ENCODE results near the gene CDH13. TPM values are rescaled to one million over a fixed set of nuclear protein-coding genes. Genes with fewer than 3 reads are reported as not detected.

Gene CDH13
- total RNA-seq, 2 donors from 2014 or later, result 2.9 TPM; not detected in 1

DNA sequence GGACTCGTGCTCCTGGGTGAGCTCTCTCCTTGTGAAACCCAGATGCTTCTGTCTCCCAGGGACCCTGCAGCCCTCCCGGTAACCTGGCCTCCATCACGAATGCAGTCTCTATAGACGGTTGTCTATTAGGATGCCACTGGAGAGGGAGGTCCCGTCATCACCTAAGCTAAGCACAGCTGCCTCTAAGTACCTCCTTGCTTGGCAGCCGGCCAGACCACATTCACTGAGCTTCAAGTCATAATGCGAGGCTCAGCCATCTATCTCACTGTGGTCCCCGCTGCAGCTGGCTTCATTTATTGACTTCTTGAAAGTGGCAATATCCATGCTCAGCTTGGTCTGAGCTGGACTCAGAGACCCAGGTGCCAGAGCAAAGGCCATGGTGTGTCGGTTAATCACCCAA lies 1106.5 kb downstream of the CDH13 start:
- ATAC-seq, result no peak
- WGBS, 2 donors, result 41 to 48% methylated on average over 3 to 9 of the region's 9 CpGs
- intact Hi-C loops (cut with DNase I), result no loop called here

GRCh38 chr16:83734136-83734535 lies 1107.4 kb downstream of the CDH13 start:
- Histone ChIP-seq H3K4me3 (no peak overlapping the region), H3K9me3 (no peaks in the 10 kb centered on the region), H3K27ac (no peak overlapping the region), H3K4me1 (no peaks in the 10 kb centered on the region), H3K36me3 (replicated peaks in 1 of 2; ENCODE audit: insufficient read depth in 1 of 2, low read depth in 2 of 2) (no peaks in the 10 kb centered on the region), H3K27me3 (no peaks in the 10 kb centered on the region)
- no peak for TF ChIP-seq POLR2A (IDR thresholded peaks at IDR 0.05)
- TF ChIP-seq CTCF (IDR thresholded peaks at IDR 0.05), result no peak
- ATAC-seq (no peak), DNase-seq (no peak)
- 69 to 80% methylated on average over 5 of the region's 5 CpGs for WGBS, 2 donors
- intact Hi-C loops (cut with DNase I), result no loop called here

More for the DNA sequence above, 1106.5 kb downstream of the CDH13 start:
- no peaks in the 10 kb centered on the region for H3K27me3 ChIP-seq
- no peak for TF ChIP-seq CTCF (IDR thresholded peaks at IDR 0.05)
- TF ChIP-seq POLR2A (IDR thresholded peaks at IDR 0.05), result no peak
- H3K9me3 ChIP-seq, result no peaks in the 10 kb centered on the region
- H3K27ac ChIP-seq, result no peak overlapping the region
- no peak overlapping the region for H3K4me3 ChIP-seq
- peak in 2 of 4 donors; percentile 12 to 18 for DNase-seq
- no peaks in the 10 kb centered on the region for H3K4me1 ChIP-seq
- no peaks in the 10 kb centered on the region for H3K36me3 ChIP-seq (replicated peaks in 1 of 2; ENCODE audit: insufficient read depth in 1 of 2, low read depth in 2 of 2)

GRCh38 chr16:83737729-83738354 lies 1111.1 kb downstream of the CDH13 start:
- intact Hi-C loops (cut with DNase I), result no loop called here
- ATAC-seq, result no peak
- Histone ChIP-seq H3K27me3 (no peaks in the 10 kb centered on the region), H3K4me1 (no peaks in the 10 kb centered on the region), H3K36me3 (replicated peaks in 1 of 2; ENCODE audit: insufficient read depth in 1 of 2, low read depth in 2 of 2) (no peaks in the 10 kb centered on the region), H3K27ac (no peak overlapping the region), H3K4me3 (no peak overlapping the region), H3K9me3 (no peaks in the 10 kb centered on the region)
- DNase-seq, result no peak
- TF ChIP-seq POLR2A (IDR thresholded peaks at IDR 0.05) (no peak), CTCF (IDR thresholded peaks at IDR 0.05) (no peak)
- 60 to 61% methylated on average over 11 of the region's 11 CpGs for WGBS, 2 donors

DNA sequence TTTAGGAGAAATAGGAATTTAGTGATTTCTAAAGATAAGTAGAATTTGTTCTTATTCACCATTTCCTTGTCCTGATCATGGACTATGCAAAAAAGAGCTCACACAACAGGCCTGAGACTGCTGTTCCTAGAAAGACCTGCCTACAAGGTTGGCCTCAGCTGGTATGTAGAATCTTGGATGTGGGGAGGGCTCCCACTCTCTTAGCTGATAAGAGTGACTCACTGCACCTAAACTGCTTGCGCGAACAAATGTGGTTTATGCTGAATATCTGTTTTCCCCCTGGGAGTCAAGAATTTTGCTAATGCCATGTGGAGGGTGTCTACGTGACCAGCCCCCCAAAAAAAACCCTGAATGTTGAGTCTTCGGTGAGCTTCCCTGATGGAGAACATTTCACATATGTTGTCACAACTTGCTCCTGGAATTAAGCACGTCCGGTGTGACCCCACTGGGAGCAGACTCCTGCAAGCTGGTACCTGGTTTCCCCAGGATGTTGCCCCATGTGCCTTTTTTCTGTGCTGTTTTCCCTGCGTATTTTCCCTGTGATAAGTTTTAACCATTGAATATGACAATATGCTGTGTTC lies 1112.2 kb downstream of the CDH13 start:
- intact Hi-C loops (cut with DNase I), result no loop called here
- Histone ChIP-seq H3K9me3 (no peaks in the 10 kb centered on the region), H3K4me3 (no peak overlapping the region), H3K27me3 (no peaks in the 10 kb centered on the region), H3K4me1 (no peaks in the 10 kb centered on the region), H3K36me3 (replicated peaks in 1 of 2; ENCODE audit: insufficient read depth in 1 of 2, low read depth in 2 of 2) (no peaks in the 10 kb centered on the region), H3K27ac (no peak overlapping the region)
- TF ChIP-seq POLR2A (IDR thresholded peaks at IDR 0.05), result no peak
- TF ChIP-seq CTCF (IDR thresholded peaks at IDR 0.05), result no peak
- 67 to 68% methylated on average over 7 of the region's 7 CpGs for WGBS, 2 donors
- DNase-seq (no peak), ATAC-seq (no peak)

Data from body of pancreas (tissue), 4 donors.